Measurements from ENCODE around the gene PML.

PML gene

DNA sequence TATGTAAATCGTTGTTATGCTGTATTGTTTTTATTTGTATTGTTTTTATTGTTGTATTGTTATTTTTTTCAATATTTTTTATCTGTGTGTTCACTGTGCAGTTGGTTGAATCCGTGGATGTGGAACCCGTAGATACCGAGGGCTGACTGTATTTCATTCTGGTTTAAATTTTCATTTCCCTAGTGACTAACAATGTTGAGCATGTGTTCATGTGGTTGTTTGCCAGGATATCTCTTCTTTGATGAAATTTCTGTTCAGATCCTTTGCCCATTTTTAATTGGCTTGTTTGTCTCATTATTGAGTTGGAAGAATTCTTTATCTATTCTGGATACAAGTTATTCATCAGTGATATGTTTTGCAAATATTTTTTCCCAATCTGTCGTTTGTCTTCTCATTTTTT is 32.1 kb upstream of the PML start:
- TF ChIP-seq POLR2AphosphoS5 (IDR thresholded peaks at IDR 0.05; ENCODE audit: low read depth): no peak
- no peak for TF ChIP-seq SPI1 (IDR thresholded peaks at IDR 0.05; ENCODE audit: borderline replicate concordance, low read depth)
- TF ChIP-seq, protein P1, sequence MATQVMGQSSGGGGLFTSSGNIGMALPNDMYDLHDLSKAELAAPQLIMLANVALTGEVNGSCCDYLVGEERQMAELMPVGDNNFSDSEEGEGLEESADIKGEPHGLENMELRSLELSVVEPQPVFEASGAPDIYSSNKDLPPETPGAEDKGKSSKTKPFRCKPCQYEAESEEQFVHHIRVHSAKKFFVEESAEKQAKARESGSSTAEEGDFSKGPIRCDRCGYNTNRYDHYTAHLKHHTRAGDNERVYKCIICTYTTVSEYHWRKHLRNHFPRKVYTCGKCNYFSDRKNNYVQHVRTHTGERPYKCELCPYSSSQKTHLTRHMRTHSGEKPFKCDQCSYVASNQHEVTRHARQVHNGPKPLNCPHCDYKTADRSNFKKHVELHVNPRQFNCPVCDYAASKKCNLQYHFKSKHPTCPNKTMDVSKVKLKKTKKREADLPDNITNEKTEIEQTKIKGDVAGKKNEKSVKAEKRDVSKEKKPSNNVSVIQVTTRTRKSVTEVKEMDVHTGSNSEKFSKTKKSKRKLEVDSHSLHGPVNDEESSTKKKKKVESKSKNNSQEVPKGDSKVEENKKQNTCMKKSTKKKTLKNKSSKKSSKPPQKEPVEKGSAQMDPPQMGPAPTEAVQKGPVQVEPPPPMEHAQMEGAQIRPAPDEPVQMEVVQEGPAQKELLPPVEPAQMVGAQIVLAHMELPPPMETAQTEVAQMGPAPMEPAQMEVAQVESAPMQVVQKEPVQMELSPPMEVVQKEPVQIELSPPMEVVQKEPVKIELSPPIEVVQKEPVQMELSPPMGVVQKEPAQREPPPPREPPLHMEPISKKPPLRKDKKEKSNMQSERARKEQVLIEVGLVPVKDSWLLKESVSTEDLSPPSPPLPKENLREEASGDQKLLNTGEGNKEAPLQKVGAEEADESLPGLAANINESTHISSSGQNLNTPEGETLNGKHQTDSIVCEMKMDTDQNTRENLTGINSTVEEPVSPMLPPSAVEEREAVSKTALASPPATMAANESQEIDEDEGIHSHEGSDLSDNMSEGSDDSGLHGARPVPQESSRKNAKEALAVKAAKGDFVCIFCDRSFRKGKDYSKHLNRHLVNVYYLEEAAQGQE (IDR thresholded peaks at IDR 0.05; ENCODE audit: insufficient replicate concordance, low read depth): no peak
- TF ChIP-seq GABPA (IDR thresholded peaks at IDR 0.05; ENCODE audit: low read depth): no peak
- TF ChIP-seq, protein P2, sequence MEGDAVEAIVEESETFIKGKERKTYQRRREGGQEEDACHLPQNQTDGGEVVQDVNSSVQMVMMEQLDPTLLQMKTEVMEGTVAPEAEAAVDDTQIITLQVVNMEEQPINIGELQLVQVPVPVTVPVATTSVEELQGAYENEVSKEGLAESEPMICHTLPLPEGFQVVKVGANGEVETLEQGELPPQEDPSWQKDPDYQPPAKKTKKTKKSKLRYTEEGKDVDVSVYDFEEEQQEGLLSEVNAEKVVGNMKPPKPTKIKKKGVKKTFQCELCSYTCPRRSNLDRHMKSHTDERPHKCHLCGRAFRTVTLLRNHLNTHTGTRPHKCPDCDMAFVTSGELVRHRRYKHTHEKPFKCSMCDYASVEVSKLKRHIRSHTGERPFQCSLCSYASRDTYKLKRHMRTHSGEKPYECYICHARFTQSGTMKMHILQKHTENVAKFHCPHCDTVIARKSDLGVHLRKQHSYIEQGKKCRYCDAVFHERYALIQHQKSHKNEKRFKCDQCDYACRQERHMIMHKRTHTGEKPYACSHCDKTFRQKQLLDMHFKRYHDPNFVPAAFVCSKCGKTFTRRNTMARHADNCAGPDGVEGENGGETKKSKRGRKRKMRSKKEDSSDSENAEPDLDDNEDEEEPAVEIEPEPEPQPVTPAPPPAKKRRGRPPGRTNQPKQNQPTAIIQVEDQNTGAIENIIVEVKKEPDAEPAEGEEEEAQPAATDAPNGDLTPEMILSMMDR (IDR thresholded peaks at IDR 0.05; ENCODE audit: insufficient read depth, low read length): no peak
- no peak overlapping the region for H3K27ac ChIP-seq (replicated peaks)
- no peak for DNase-seq (ENCODE audit: low read depth in 1 of 2, low spot score in 1 of 2)
- H3K4me3 ChIP-seq (replicated peaks; ENCODE audit: insufficient read depth, low read length): no peak overlapping the region
- H3K27me3 ChIP-seq (ENCODE audit: insufficient read depth, poor library complexity, severe bottlenecking): peaks cover 11% of the 10 kb centered on the region

- TF ChIP-seq, protein P1 (IDR thresholded peaks at IDR 0.05; ENCODE audit: insufficient replicate concordance, low read depth): no peak
- TF ChIP-seq GABPA (IDR thresholded peaks at IDR 0.05; ENCODE audit: low read depth) (no peak), POLR2AphosphoS5 (IDR thresholded peaks at IDR 0.05; ENCODE audit: low read depth) (no peak)
- TF ChIP-seq, protein P2 (IDR thresholded peaks at IDR 0.05; ENCODE audit: insufficient read depth, low read length): peak; percentile 97
- Histone ChIP-seq H3K27ac (replicated peaks) (no peak overlapping the region), H3K4me3 (replicated peaks; ENCODE audit: insufficient read depth, low read length) (no peak overlapping the region), H3K27me3 (ENCODE audit: insufficient read depth, poor library complexity, severe bottlenecking) (peaks cover 3% of the 10 kb centered on the region)
- peak; percentile 39 to 76 for DNase-seq (ENCODE audit: low read depth in 1 of 2, low spot score in 1 of 2)
Observed at GRCh38 chr15:73964736-73965093, 29.8 kb upstream of the PML start.

DNA sequence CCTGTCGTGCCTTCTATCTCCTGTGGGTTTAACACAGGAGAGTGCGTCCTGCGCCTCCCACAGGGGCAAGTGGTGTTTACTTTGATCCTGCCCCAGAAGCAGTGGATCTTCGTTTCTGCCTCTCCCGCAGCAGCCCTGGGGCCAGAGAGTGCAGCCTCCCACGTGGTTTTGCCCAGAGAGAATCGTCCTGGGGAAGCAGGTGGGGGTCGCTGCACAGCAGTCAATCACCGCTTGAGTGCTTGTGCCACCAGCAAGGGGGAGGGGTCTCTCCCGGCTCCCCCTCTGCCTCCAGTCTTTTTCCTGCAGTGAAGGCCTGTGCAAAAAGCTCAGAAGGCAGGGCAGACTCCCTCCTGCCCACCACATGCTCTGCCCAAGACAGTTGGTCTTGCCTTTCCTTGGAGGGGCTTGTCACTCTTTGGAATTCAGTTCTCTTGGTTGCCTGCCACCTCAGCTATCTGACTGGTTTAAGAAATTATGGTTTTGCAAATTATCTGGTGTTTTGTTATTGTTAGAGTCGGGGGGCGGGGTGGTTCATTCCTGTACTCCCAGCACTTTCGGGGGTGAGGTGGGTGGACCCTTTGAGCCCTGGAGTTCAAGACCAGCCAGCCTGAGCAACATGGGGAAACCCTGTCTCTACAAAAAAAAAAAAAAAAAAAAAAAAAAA is 29.3 kb upstream of the PML start:
- Histone ChIP-seq H3K27ac (replicated peaks) (no peak overlapping the region), H3K27me3 (ENCODE audit: insufficient read depth, poor library complexity, severe bottlenecking) (peaks cover 3% of the 10 kb centered on the region), H3K4me3 (replicated peaks; ENCODE audit: insufficient read depth, low read length) (no peak overlapping the region)
- TF ChIP-seq SPI1 (IDR thresholded peaks at IDR 0.05; ENCODE audit: borderline replicate concordance, low read depth): no peak
- no peak for TF ChIP-seq POLR2AphosphoS5 (IDR thresholded peaks at IDR 0.05; ENCODE audit: low read depth)
- TF ChIP-seq, protein P2 (IDR thresholded peaks at IDR 0.05; ENCODE audit: insufficient read depth, low read length): no peak
- TF ChIP-seq, protein P1 (IDR thresholded peaks at IDR 0.05; ENCODE audit: insufficient replicate concordance, low read depth): no peak
- no peak for TF ChIP-seq GABPA (IDR thresholded peaks at IDR 0.05; ENCODE audit: low read depth)
- no peak for DNase-seq (ENCODE audit: low read depth in 1 of 2, low spot score in 1 of 2)
